ENCODE data around the gene ATP10A. TPM values are rescaled to one million over a fixed set of nuclear protein-coding genes. Genes with fewer than 3 reads are reported as not detected.

The ATP10A gene
- total RNA-seq, 1 experiment from 2014 or later, result not detected

GRCh38 chr15:25728816-25729215 is 134.3 kb downstream of the ATP10A start:
- Mint-ChIP-seq H3K4me3 (ENCODE audit: unreplicated experiment) (no peak overlapping the region), H3K36me3 (ENCODE audit: insufficient read depth, unreplicated experiment) (no peaks in the 10 kb centered on the region), H3K27ac (ENCODE audit: unreplicated experiment) (no peak overlapping the region), H3K4me1 (ENCODE audit: low read depth, unreplicated experiment) (no peaks in the 10 kb centered on the region), H3K27me3 (ENCODE audit: insufficient read depth, unreplicated experiment) (no peaks in the 10 kb centered on the region), H3K9me3 (ENCODE audit: unreplicated experiment) (no peaks in the 10 kb centered on the region)
- Histone ChIP-seq H3K4me3 (ENCODE audit: low read depth, low read length) (no peak overlapping the region), H3K9me3 (no peaks in the 10 kb centered on the region), H3K4me1 (no peaks in the 10 kb centered on the region), H3K27me3 (replicated peaks; ENCODE audit: control insufficient read depth, insufficient read depth, low read length) (no peaks in the 10 kb centered on the region), H3K36me3 (ENCODE audit: control insufficient read depth, insufficient read depth, low read length) (no peaks in the 10 kb centered on the region)
- intact Hi-C loops (cut with micrococcal nuclease; ENCODE audit: unreplicated experiment), result no loop called here
- ChIA-PET POLR2A (no interaction called here), CTCF (no interaction called here)
- no peak for DNase-seq
- BruUV-seq (replicated peaks), result no TSS peak
- TF ChIP-seq CTCF (IDR thresholded peaks at IDR 0.05; ENCODE audit: insufficient read depth in 1 of 2, low read depth in 1 of 2, low read length in 1 of 2, severe bottlenecking in 1 of 2, unreplicated experiment in 1 of 2), result no peak

GRCh38 chr15:25727867-25728600 is 135.1 kb downstream of the ATP10A start:
- no TSS peak for BruUV-seq (replicated peaks)
- Mint-ChIP-seq H3K4me3 (ENCODE audit: unreplicated experiment) (no peak overlapping the region), H3K36me3 (ENCODE audit: insufficient read depth, unreplicated experiment) (no peaks in the 10 kb centered on the region), H3K9me3 (ENCODE audit: unreplicated experiment) (no peaks in the 10 kb centered on the region), H3K27ac (ENCODE audit: unreplicated experiment) (no peak overlapping the region), H3K27me3 (ENCODE audit: insufficient read depth, unreplicated experiment) (peaks cover 1% of the 10 kb centered on the region), H3K4me1 (ENCODE audit: low read depth, unreplicated experiment) (no peaks in the 10 kb centered on the region)
- no peak overlapping the region for H3K4me3 ChIP-seq (ENCODE audit: low read depth, low read length)
- H3K4me1 ChIP-seq, result no peaks in the 10 kb centered on the region
- intact Hi-C loops (cut with micrococcal nuclease; ENCODE audit: unreplicated experiment), result no loop called here
- H3K9me3 ChIP-seq, result no peaks in the 10 kb centered on the region
- no peak for DNase-seq
- ChIA-PET POLR2A (no interaction called here), CTCF (no interaction called here)
- no peak for TF ChIP-seq CTCF (IDR thresholded peaks at IDR 0.05; ENCODE audit: insufficient read depth in 1 of 2, low read depth in 1 of 2, low read length in 1 of 2, severe bottlenecking in 1 of 2, unreplicated experiment in 1 of 2)
- no peaks in the 10 kb centered on the region for H3K36me3 ChIP-seq (ENCODE audit: control insufficient read depth, insufficient read depth, low read length)
- H3K27me3 ChIP-seq (replicated peaks; ENCODE audit: control insufficient read depth, insufficient read depth, low read length), result no peaks in the 10 kb centered on the region

GRCh38 chr15:25727116-25727515 is 136.0 kb downstream of the ATP10A start:
- CTCF ChIA-PET, result no interaction called here
- Histone ChIP-seq H3K27me3 (replicated peaks; ENCODE audit: control insufficient read depth, insufficient read depth, low read length) (no peaks in the 10 kb centered on the region), H3K4me1 (no peaks in the 10 kb centered on the region), H3K9me3 (no peaks in the 10 kb centered on the region), H3K4me3 (ENCODE audit: low read depth, low read length) (no peak overlapping the region), H3K36me3 (ENCODE audit: control insufficient read depth, insufficient read depth, low read length) (no peaks in the 10 kb centered on the region)
- peaks cover 9% of the 10 kb centered on the region for H3K27me3 Mint-ChIP-seq (ENCODE audit: insufficient read depth, unreplicated experiment)
- H3K36me3 Mint-ChIP-seq (ENCODE audit: insufficient read depth, unreplicated experiment), result no peaks in the 10 kb centered on the region
- intact Hi-C loops (cut with micrococcal nuclease; ENCODE audit: unreplicated experiment), result no loop called here
- no peak for TF ChIP-seq CTCF (IDR thresholded peaks at IDR 0.05; ENCODE audit: insufficient read depth in 1 of 2, low read depth in 1 of 2, low read length in 1 of 2, severe bottlenecking in 1 of 2, unreplicated experiment in 1 of 2)
- POLR2A ChIA-PET, result no interaction called here
- no TSS peak for BruUV-seq (replicated peaks)
- H3K9me3 Mint-ChIP-seq (ENCODE audit: unreplicated experiment), result no peaks in the 10 kb centered on the region
- no peak for DNase-seq
- no peak overlapping the region for H3K4me3 Mint-ChIP-seq (ENCODE audit: unreplicated experiment)
- H3K4me1 Mint-ChIP-seq (ENCODE audit: low read depth, unreplicated experiment), result no peaks in the 10 kb centered on the region
- H3K27ac Mint-ChIP-seq (ENCODE audit: unreplicated experiment), result no peak overlapping the region

All from Caco-2 (cell line).